ENCODE measurements around the gene TINCR. TPM values are rescaled to one million over a fixed set of nuclear protein-coding genes. Genes with fewer than 3 reads are reported as not detected.

TINCR gene
- total RNA-seq, 1 experiment from 2014 or later: 4.4 TPM

DNA sequence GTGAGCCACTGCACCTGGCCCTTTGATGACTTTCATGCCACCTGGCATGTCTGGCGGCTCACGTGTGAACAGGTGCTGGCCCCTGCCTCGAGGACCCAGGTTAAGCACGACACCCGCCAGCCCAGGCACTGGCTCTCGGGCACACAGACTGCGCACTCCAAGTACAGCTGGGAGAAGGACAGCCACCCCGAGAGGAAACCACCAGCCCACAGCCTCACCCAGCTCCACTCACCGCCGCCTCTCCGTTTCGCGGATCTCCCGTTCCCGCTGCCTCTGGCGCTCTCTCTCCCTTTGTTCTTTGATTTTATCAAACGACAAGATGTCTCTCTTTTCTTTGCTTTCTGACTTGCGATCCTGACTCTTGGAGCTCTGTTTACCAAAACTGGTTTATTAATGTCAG, 27.4 kb upstream of the TINCR start:
- Histone ChIP-seq H2AFZ (no peak overlapping the region), H3K36me3 (ENCODE audit: low read depth) (no peaks in the 10 kb centered on the region), H3K4me3 (no peak overlapping the region), H4K20me1 (ENCODE audit: insufficient read depth) (no peaks in the 10 kb centered on the region), H3F3A (ENCODE audit: insufficient read depth, low read depth) (no peaks in the 10 kb centered on the region), H3K4me2 (no peak overlapping the region), H3K4me1 (replicated peaks; ENCODE audit: insufficient read depth) (no peaks in the 10 kb centered on the region), H3K79me2 (ENCODE audit: low read depth) (no peaks in the 10 kb centered on the region), H3K9me2 (ENCODE audit: insufficient read depth) (no peaks in the 10 kb centered on the region), H3K27me3 (ENCODE audit: insufficient read depth, low read depth) (no peaks in the 10 kb centered on the region), H3K9me3 (ENCODE audit: insufficient read depth, low read depth) (no peaks in the 10 kb centered on the region), H3K27ac (no peak overlapping the region)
- ChIA-PET POLR2A (ENCODE audit: unreplicated experiment) (no interaction called here), CTCF (no interaction called here)
- DNase-seq: no peak
- TF ChIP-seq, protein P1, sequence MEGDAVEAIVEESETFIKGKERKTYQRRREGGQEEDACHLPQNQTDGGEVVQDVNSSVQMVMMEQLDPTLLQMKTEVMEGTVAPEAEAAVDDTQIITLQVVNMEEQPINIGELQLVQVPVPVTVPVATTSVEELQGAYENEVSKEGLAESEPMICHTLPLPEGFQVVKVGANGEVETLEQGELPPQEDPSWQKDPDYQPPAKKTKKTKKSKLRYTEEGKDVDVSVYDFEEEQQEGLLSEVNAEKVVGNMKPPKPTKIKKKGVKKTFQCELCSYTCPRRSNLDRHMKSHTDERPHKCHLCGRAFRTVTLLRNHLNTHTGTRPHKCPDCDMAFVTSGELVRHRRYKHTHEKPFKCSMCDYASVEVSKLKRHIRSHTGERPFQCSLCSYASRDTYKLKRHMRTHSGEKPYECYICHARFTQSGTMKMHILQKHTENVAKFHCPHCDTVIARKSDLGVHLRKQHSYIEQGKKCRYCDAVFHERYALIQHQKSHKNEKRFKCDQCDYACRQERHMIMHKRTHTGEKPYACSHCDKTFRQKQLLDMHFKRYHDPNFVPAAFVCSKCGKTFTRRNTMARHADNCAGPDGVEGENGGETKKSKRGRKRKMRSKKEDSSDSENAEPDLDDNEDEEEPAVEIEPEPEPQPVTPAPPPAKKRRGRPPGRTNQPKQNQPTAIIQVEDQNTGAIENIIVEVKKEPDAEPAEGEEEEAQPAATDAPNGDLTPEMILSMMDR (conservative IDR thresholded peaks at IDR 0.05): no peak
- TF ChIP-seq EZH2 (IDR thresholded peaks at IDR 0.05; ENCODE audit: low read depth): no peak
- intact Hi-C loops (cut with micrococcal nuclease; ENCODE audit: unreplicated experiment): no loop called here
- BruUV-seq (replicated peaks): no TSS peak

- Histone ChIP-seq H3K4me1 (replicated peaks; ENCODE audit: insufficient read depth) (no peaks in the 10 kb centered on the region), H3K27me3 (ENCODE audit: insufficient read depth, low read depth) (no peaks in the 10 kb centered on the region), H3K36me3 (ENCODE audit: low read depth) (no peaks in the 10 kb centered on the region), H3K4me2 (no peak overlapping the region), H3K4me3 (no peak overlapping the region), H2AFZ (no peak overlapping the region), H3K9me2 (ENCODE audit: insufficient read depth) (no peaks in the 10 kb centered on the region), H3F3A (ENCODE audit: insufficient read depth, low read depth) (no peaks in the 10 kb centered on the region), H3K27ac (no peak overlapping the region), H4K20me1 (ENCODE audit: insufficient read depth) (no peaks in the 10 kb centered on the region), H3K79me2 (ENCODE audit: low read depth) (no peaks in the 10 kb centered on the region), H3K9me3 (ENCODE audit: insufficient read depth, low read depth) (no peaks in the 10 kb centered on the region)
- TF ChIP-seq EZH2 (IDR thresholded peaks at IDR 0.05; ENCODE audit: low read depth): no peak
- TF ChIP-seq, protein P1 (conservative IDR thresholded peaks at IDR 0.05): no peak
- intact Hi-C loops (cut with micrococcal nuclease; ENCODE audit: unreplicated experiment): no loop called here
- CTCF ChIA-PET: no interaction called here
- POLR2A ChIA-PET (ENCODE audit: unreplicated experiment): interaction anchor here (0.6 kb wide), 1 partner anchor 613 kb away, joined by 19 read pairs; no protein-coding TSS in a partner anchor
- no TSS peak for BruUV-seq (replicated peaks)
- DNase-seq: no peak
These were observed 26.8 kb upstream of the TINCR start for GRCh38 chr19:5594521-5594950.

- H3K4me2 ChIP-seq: no peak overlapping the region
- no peaks in the 10 kb centered on the region for H3K4me1 ChIP-seq (replicated peaks; ENCODE audit: insufficient read depth)
These were observed 25.8 kb upstream of the TINCR start for GRCh38 chr19:5593343-5594255.

More at GRCh38 chr19:5593343-5594255, 25.8 kb upstream of the TINCR start:
- Histone ChIP-seq H3K4me3 (no peak overlapping the region), H2AFZ (no peak overlapping the region), H3K36me3 (ENCODE audit: low read depth) (no peaks in the 10 kb centered on the region), H4K20me1 (ENCODE audit: insufficient read depth) (no peaks in the 10 kb centered on the region), H3K27ac (no peak overlapping the region), H3K9me2 (ENCODE audit: insufficient read depth) (no peaks in the 10 kb centered on the region), H3K27me3 (ENCODE audit: insufficient read depth, low read depth) (no peaks in the 10 kb centered on the region), H3F3A (ENCODE audit: insufficient read depth, low read depth) (no peaks in the 10 kb centered on the region), H3K79me2 (ENCODE audit: low read depth) (no peaks in the 10 kb centered on the region), H3K9me3 (ENCODE audit: insufficient read depth, low read depth) (no peaks in the 10 kb centered on the region)
- no TSS peak for BruUV-seq (replicated peaks)
- ChIA-PET CTCF (no interaction called here), POLR2A (ENCODE audit: unreplicated experiment) (interaction anchor here (0.6 kb wide), 1 partner anchor 612 kb away, joined by 19 read pairs; no protein-coding TSS in a partner anchor)
- intact Hi-C loops (cut with micrococcal nuclease; ENCODE audit: unreplicated experiment): no loop called here
- TF ChIP-seq, protein P1 (conservative IDR thresholded peaks at IDR 0.05): no peak
- no peak for TF ChIP-seq EZH2 (IDR thresholded peaks at IDR 0.05; ENCODE audit: low read depth)
- no peak for DNase-seq

All from PC-9 (cell line).